Body of pancreas (tissue), 4 donors: Measurements from ENCODE around the gene KDM4B. TPM values are rescaled to one million over a fixed set of nuclear protein-coding genes. Genes with fewer than 3 reads are reported as not detected.
A peak's percentile ranks its signal among the peaks of the same experiment; 100 is the strongest.

Experiments
- ATAC-seq: fragments of 150-250 bp; one replicate; pipeline ENCODE4 v1.9.1; 2016
- DNase-seq, 4 donors: peaks; one replicate each; pipeline ENCODE4 v3.0.0-alpha.2; 2019
- H3K27ac ChIP-seq, 4 donors: fragments of 200-600 bp; sonication (generic); 1 replicate in 3 of 4; 2 replicates in 1 of 4; pipeline versions ENCODE4 v1.5.1 to v1.6.1; 2016 to 2019; ENCODE audit warnings: mild to moderate bottlenecking in 1 of 4, mixed read lengths in 1 of 4, moderate library complexity in 1 of 4
- H3K27me3 ChIP-seq, 2 donors: fragments of 200-600 bp; sonication (generic); one replicate each; pipeline ENCODE4 v1.6.0; 2016; ENCODE audit warnings: mild to moderate bottlenecking in 1 of 2
- H3K36me3 ChIP-seq, 2 donors: fragments of 200-600 bp; sonication (generic); replicated peaks in 1 of 2; 2 replicates each; pipeline ENCODE4 v1.5.1; 2016; ENCODE audit warnings: low read depth in 2 of 2; ENCODE audit not compliant: insufficient read depth in 1 of 2
- H3K4me1 ChIP-seq: fragments of 200-600 bp; sonication (generic); one replicate; pipeline ENCODE4 v1.6.0; 2016
- H3K4me3 ChIP-seq, 2 donors: fragments of 200-600 bp; sonication (generic); 1 replicate in 1 of 2; 2 replicates in 1 of 2; pipeline ENCODE4 v1.5.1; 2016 to 2019
- H3K9me3 ChIP-seq, 3 donors: fragments of 200-600 bp; sonication (generic); 1 replicate in 2 of 3; 2 replicates in 1 of 3; pipeline ENCODE4 v1.5.1; 2016
- CTCF ChIP-seq, 7 experiments: fragments of 450-650 bp in 4 of 7; fragments of 200-600 bp in 3 of 7; sonication (generic) in 3 of 7; IDR thresholded peaks; one replicate each; pipeline ENCODE4 v1.5.1; 2016 to 2019; ENCODE audit warnings: antibody characterized with exemption in 7 of 7
- POLR2A ChIP-seq, 3 donors: fragments of 450-650 bp; IDR thresholded peaks; one replicate each; pipeline ENCODE4 v1.6.1; 2016; ENCODE audit warnings: antibody characterized with exemption in 3 of 3, mild to moderate bottlenecking in 2 of 3
- WGBS, 2 donors: methylation state at CpG; one replicate each; pipeline ENCODE4 v1.1.5; 2017; 5-methylcytosine and 5-hydroxymethylcytosine counted together
- intact Hi-C: fragments of 100-400 bp; cut with DNase I; formaldehyde crosslinking; loops from one replicate; pipeline ENCODE4 v1.15.1; 2023
- total RNA-seq, 2 donors: library from RNA; depleted of rRNA; stranded (reverse); fragments of >200 nt; gene quantifications; one replicate each; pipeline ENCODE4 v1.1.0, GENCODE V29; 2016

The KDM4B gene
- total RNA-seq, 2 donors from 2014 or later, result 18.9 to 35.3 TPM

- TF ChIP-seq POLR2A (IDR thresholded peaks at IDR 0.05), result no peak
- peak in 6 of 7 experiments; percentile 16 to 53 (median 42) for TF ChIP-seq CTCF (IDR thresholded peaks at IDR 0.05)
- H3K4me3 ChIP-seq, result no peak overlapping the region
- ATAC-seq (no peak), DNase-seq (no peak)
- H3K4me1 ChIP-seq, result peaks cover 12% of the 10 kb centered on the region
- H3K36me3 ChIP-seq, result peaks cover 6 to 9% of the 10 kb centered on the region in 2 donors
- no peaks in the 10 kb centered on the region for H3K9me3 ChIP-seq
- H3K27ac ChIP-seq, result no peak overlapping the region
- H3K27me3 ChIP-seq, result no peaks in the 10 kb centered on the region
- intact Hi-C loops, result no loop called here
- 52 to 56% methylated on average over 7 to 14 of the region's 14 CpGs for WGBS, 2 donors
These were observed 69.8 kb downstream of the KDM4B start for GRCh38 chr19:5038631-5039271.

GRCh38 chr19:5039642-5040543, 71.0 kb downstream of the KDM4B start:
- DNase-seq (no peak), ATAC-seq (no peak)
- 91 to 95% methylated on average over 7 to 34 of the region's 43 CpGs for WGBS, 2 donors
- Histone ChIP-seq H3K4me1 (peaks cover 8% of the 10 kb centered on the region), H3K27ac (no peak overlapping the region), H3K27me3 (no peaks in the 10 kb centered on the region), H3K4me3 (no peak overlapping the region), H3K9me3 (no peaks in the 10 kb centered on the region), H3K36me3 (peaks cover 6 to 9% of the 10 kb centered on the region in 2 donors)
- intact Hi-C loops, result loop anchor here (10.0 kb wide), 1 partner anchor 545 kb away; no protein-coding TSS in a partner anchor
- TF ChIP-seq CTCF (IDR thresholded peaks at IDR 0.05) (no peak), POLR2A (IDR thresholded peaks at IDR 0.05) (no peak)

- TF ChIP-seq CTCF (IDR thresholded peaks at IDR 0.05) (no peak), POLR2A (IDR thresholded peaks at IDR 0.05) (no peak)
- Histone ChIP-seq H3K27ac (no peak overlapping the region), H3K4me3 (no peak overlapping the region), H3K9me3 (no peaks in the 10 kb centered on the region), H3K36me3 (peaks cover 6 to 9% of the 10 kb centered on the region in 2 donors), H3K4me1 (peaks cover 2% of the 10 kb centered on the region), H3K27me3 (no peaks in the 10 kb centered on the region)
- DNase-seq, result no peak
- ATAC-seq, result no peak
- intact Hi-C loops, result loop anchor here (10.0 kb wide), 1 partner anchor 544 kb away; no protein-coding TSS in a partner anchor
- 90 to 95% methylated on average over 11 to 26 of the region's 28 CpGs for WGBS, 2 donors
These were observed 71.7 kb downstream of the KDM4B start for GRCh38 chr19:5040544-5041167.

GRCh38 chr19:5041168-5041912, 72.4 kb downstream of the KDM4B start:
- peaks cover 6 to 9% of the 10 kb centered on the region in 2 donors for H3K36me3 ChIP-seq
- 85 to 86% methylated on average over 27 to 29 of the region's 29 CpGs for WGBS, 2 donors
- DNase-seq, result no peak
- H3K4me1 ChIP-seq, result peaks cover 9% of the 10 kb centered on the region
- no peak for ATAC-seq
- no peak overlapping the region for H3K27ac ChIP-seq
- no peak overlapping the region for H3K4me3 ChIP-seq
- intact Hi-C loops, result loop anchor here (10.0 kb wide), 1 partner anchor 543 kb away; no protein-coding TSS in a partner anchor
- H3K9me3 ChIP-seq, result no peaks in the 10 kb centered on the region
- TF ChIP-seq POLR2A (IDR thresholded peaks at IDR 0.05), result no peak
- no peak for TF ChIP-seq CTCF (IDR thresholded peaks at IDR 0.05)
- H3K27me3 ChIP-seq, result no peaks in the 10 kb centered on the region
